HepG2 (cell line): ENCODE measurements around the gene IDH3A. TPM values are rescaled to one million over a fixed set of nuclear protein-coding genes. Genes with fewer than 3 reads are reported as not detected.

Source experiments
- CREBL2 ChIP-seq: sonication (generic); formaldehyde crosslinking; IDR thresholded peaks from 2 replicates; pipeline ENCODE4 v1.8.1; 2023; ENCODE audit warnings: missing genetic modification reagents, mild to moderate bottlenecking, borderline replicate concordance
- ESRRA ChIP-seq: sonication (generic); formaldehyde crosslinking; IDR thresholded peaks from 2 replicates; pipeline ENCODE4 v1.5.1; 2020; ENCODE audit warnings: mild to moderate bottlenecking, low read depth, missing genetic modification reagents
- KDM3A ChIP-seq: IDR thresholded peaks from 2 replicates; pipeline ENCODE4 v1.6.1; 2018; ENCODE audit warnings: low read depth, missing compliant biosample characterization
- RBM39 ChIP-seq: fragments of 200-400 bp; formaldehyde crosslinking; IDR thresholded peaks from one replicate; pipeline ENCODE4 v1.6.1; 2018; ENCODE audit warnings: antibody characterized with exemption, mild to moderate bottlenecking, low read depth, low read length; ENCODE audit not compliant: poor library complexity, severe bottlenecking
- SNAPC2 ChIP-seq: sonication (generic); formaldehyde crosslinking; IDR thresholded peaks from 2 replicates; pipeline ENCODE4 v1.8.1; 2022; ENCODE audit warnings: mild to moderate bottlenecking, missing genetic modification reagents
- TFAP4 ChIP-seq: sonication (generic); IDR thresholded peaks from 2 replicates; pipeline ENCODE4 v1.6.1; 2016; ENCODE audit warnings: low read depth, borderline replicate concordance
- USF2 ChIP-seq, 2 experiments: sonication (generic) in 1 of 2; formaldehyde crosslinking in 1 of 2; IDR thresholded peaks; 2 replicates each; pipeline versions ENCODE4 v1.5.1 to v1.6.1; 2011 to 2020; ENCODE audit warnings: borderline replicate concordance in 1 of 2, low read depth in 1 of 2, low read length in 1 of 2, mild to moderate bottlenecking in 1 of 2, missing genetic modification reagents in 1 of 2, moderate library complexity in 1 of 2
- ZBTB37 ChIP-seq: sonication (generic); formaldehyde crosslinking; IDR thresholded peaks from 2 replicates; pipeline ENCODE4 v1.4.0; 2020; ENCODE audit warnings: mild to moderate bottlenecking, missing genetic modification reagents
- ZBTB39 ChIP-seq: sonication (generic); formaldehyde crosslinking; IDR thresholded peaks from 2 replicates; pipeline ENCODE4 v1.5.0; 2020; ENCODE audit warnings: missing genetic modification reagents
- ZNF143 ChIP-seq: sonication (generic); formaldehyde crosslinking; IDR thresholded peaks from 2 replicates; pipeline ENCODE4 v1.4.0; 2020; ENCODE audit warnings: missing genetic modification reagents
- ZNF18 ChIP-seq: sonication (generic); formaldehyde crosslinking; IDR thresholded peaks from 2 replicates; pipeline ENCODE4 v1.8.0; 2022; ENCODE audit warnings: mild to moderate bottlenecking, missing genetic modification reagents; ENCODE audit not compliant: insufficient replicate concordance
- ZNF232 ChIP-seq: sonication (generic); formaldehyde crosslinking; IDR thresholded peaks from 2 replicates; pipeline ENCODE4 v1.4.0; 2020; ENCODE audit warnings: missing genetic modification reagents, borderline replicate concordance
- ZNF331 ChIP-seq: sonication (generic); formaldehyde crosslinking; IDR thresholded peaks from 2 replicates; pipeline ENCODE4 v1.4.0; 2020; ENCODE audit warnings: missing genetic modification reagents
- ZNF766 ChIP-seq: sonication (generic); formaldehyde crosslinking; IDR thresholded peaks from 2 replicates; pipeline ENCODE4 v1.5.0; 2020; ENCODE audit warnings: missing genetic modification reagents, borderline replicate concordance
- ZNF879 ChIP-seq: sonication (generic); formaldehyde crosslinking; IDR thresholded peaks from 2 replicates; pipeline ENCODE4 v1.8.1; 2023; ENCODE audit warnings: missing genetic modification reagents
- polyA plus RNA-seq, 8 experiments: library from polyadenylated mRNA; depleted of rRNA in 3 of 8; stranded (reverse) in 7 of 8; unstranded in 1 of 8; fragments of >200 nt; fragmentation: Illumina TruSeq in 4 of 8; extraction: Trizol in 4 of 8; gene quantifications; 2 replicates each; pipeline versions ENCODE4 v1.2.1 to v1.2.3, GENCODE V29; 2011 to 2016; ENCODE audit warnings: low read depth in 4 of 8, missing spikeins in 1 of 8, mixed read lengths in 1 of 8; ENCODE audit not compliant: insufficient read depth in 1 of 8
- total RNA-seq, 5 experiments: library from RNA; depleted of rRNA; stranded (reverse); fragments of >200 nt; fragmentation: Illumina TruSeq; extraction: Trizol; gene quantifications; 2 replicates each; pipeline ENCODE4 v1.2.3, GENCODE V29; 2016; ENCODE audit warnings: low read depth in 1 of 5
- TF ChIP-seq, protein P1 (sequence below): sonication (generic); formaldehyde crosslinking; IDR thresholded peaks from 2 replicates; pipeline ENCODE4 v1.4.0; 2020; ENCODE audit warnings: mild to moderate bottlenecking, missing genetic modification reagents, borderline replicate concordance

IDH3A gene
- total and polyA plus RNA-seq, 2 of the 13 experiments (the other 11 are each of a cell fraction or from before 2014, with no cell fraction given): 40.7 to 50.7 TPM

DNA sequence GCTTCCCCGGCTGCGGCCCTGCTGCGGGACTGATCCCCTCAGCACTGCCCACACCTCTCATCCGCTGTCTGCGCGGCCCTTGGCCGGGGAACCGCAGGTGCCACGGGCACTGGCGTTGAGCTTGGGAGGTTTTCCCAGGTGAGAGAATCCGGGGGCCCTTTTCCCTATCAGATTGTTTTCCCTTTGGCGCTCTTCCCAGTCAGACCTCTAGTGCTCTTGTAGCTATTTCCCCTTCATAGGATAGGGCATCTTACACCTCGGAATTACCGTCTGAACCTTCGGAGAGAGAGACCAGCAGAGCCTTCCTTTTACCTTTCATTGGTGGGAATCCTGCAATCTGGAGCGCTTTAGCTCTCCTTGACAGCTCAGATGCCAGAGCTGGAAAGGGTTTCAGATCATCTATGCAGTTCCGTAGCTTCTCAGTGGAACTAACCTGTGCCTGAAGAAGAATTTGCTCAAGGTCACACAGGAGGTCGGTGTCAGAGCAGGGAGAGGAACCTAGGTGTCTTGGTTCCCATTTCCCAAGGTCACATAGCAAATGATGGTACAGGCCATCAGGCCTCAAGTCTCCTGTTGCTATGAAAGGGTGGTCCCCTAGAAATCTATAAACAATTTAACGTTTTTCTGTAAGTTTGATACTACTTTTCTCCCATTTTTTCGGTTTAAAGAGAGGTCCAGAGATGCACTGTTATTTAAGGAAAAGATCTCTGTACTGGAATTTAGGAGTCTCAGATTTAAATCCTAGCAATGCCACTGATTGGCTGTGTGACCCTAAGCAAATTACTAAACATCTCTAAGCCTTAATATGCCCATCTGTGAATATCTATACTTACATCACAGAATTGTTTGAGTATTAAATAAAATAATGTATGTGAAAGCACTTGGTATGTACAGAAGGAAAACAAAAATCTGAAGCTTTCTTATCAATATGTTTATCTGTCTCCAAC is 916 bp downstream of the IDH3A start (continued):
- TF ChIP-seq RBM39 (no peak), ZBTB37 (no peak), ZBTB39 (no peak), ZNF766 (CRISPR knock-in tag) (no peak), KDM3A (CRISPR knock-in tag) (no peak), ESRRA (CRISPR knock-in tag) (no peak), ZNF879 (no peak), CREBL2 (CRISPR knock-in tag) (no peak), ZNF232 (CRISPR knock-in tag) (no peak), ZNF331 (0 out of 2 replicates have a peak, but pooled peaks have one; percentile 10), ZNF18 (CRISPR knock-in tag) (no peak), ZNF143 (no peak), SNAPC2 (CRISPR knock-in tag) (no peak), TFAP4 (no peak), USF2 (IDR thresholded peaks at IDR 0.05; ENCODE audit: low read depth, low read length) (no peak), USF2 (CRISPR knock-in tag; IDR thresholded peaks at IDR 0.05; ENCODE audit: borderline replicate concordance) (no peak)
- TF ChIP-seq, protein P1, sequence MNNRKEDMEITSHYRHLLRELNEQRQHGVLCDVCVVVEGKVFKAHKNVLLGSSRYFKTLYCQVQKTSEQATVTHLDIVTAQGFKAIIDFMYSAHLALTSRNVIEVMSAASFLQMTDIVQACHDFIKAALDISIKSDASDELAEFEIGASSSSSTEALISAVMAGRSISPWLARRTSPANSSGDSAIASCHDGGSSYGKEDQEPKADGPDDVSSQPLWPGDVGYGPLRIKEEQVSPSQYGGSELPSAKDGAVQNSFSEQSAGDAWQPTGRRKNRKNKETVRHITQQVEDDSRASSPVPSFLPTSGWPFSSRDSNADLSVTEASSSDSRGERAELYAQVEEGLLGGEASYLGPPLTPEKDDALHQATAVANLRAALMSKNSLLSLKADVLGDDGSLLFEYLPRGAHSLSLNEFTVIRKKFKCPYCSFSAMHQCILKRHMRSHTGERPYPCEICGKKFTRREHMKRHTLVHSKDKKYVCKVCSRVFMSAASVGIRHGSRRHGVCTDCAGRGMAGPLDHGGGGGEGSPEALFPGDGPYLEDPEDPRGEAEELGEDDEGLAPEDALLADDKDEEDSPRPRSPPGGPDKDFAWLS (CRISPR knock-in tag): no peak
